CD4-positive, CD25-positive, alpha-beta regulatory T cell (primary cell): ENCODE measurements around the gene ZFP92. TPM values are rescaled to one million over a fixed set of nuclear protein-coding genes. Genes with fewer than 3 reads are reported as not detected.
"Not testable (repeated sequence)": the region's sequence is repeated elsewhere in the genome, so short reads cannot be mapped to it uniquely, and the experiment has no call there.

Experiments used
- ATAC-seq, 2 donors: fragments of 150-1000 bp; cut with Tn5 transposase; one replicate each; pipeline ENCODE4 v1.10.0; 2021; ENCODE audit warnings: low read depth in 2 of 2, moderate number of reproducible peaks in 2 of 2, moderate library complexity in 1 of 2
- DNase-seq, 3 donors: peaks; one replicate each; pipeline versions ENCODE4 v3.0.0 to v3.0.0-alpha.2; 2012 to 2022; ENCODE audit warnings: mixed read lengths in 1 of 3
- H3K27ac ChIP-seq: one replicate; pipeline ENCODE4 v1.7.0; 2013; ENCODE audit warnings: mild to moderate bottlenecking, low read length; ENCODE audit not compliant: insufficient read depth, poor library complexity, severe bottlenecking
- H3K27me3 ChIP-seq: one replicate; pipeline ENCODE4 v1.7.0; 2013; ENCODE audit warnings: low read length; ENCODE audit not compliant: control insufficient read depth, insufficient read depth
- H3K36me3 ChIP-seq: one replicate; pipeline ENCODE4 v1.7.0; 2013; ENCODE audit warnings: mild to moderate bottlenecking, low read length, moderate library complexity; ENCODE audit not compliant: control insufficient read depth, insufficient read depth
- H3K4me1 ChIP-seq: 2 replicates; pipeline ENCODE4 v1.7.0; 2013; ENCODE audit warnings: mild to moderate bottlenecking, low read length; ENCODE audit not compliant: insufficient read depth, control insufficient read depth, poor library complexity, severe bottlenecking
- H3K4me3 ChIP-seq: one replicate; pipeline ENCODE4 v1.7.0; 2013; ENCODE audit warnings: low read depth, mild to moderate bottlenecking, low read length, moderate library complexity
- H3K9me3 ChIP-seq, 2 experiments: 1 replicate in 1 of 2; 2 replicates in 1 of 2; pipeline ENCODE4 v1.7.0; 2013; ENCODE audit warnings: low read length in 2 of 2, mild to moderate bottlenecking in 1 of 2, moderate library complexity in 1 of 2; ENCODE audit not compliant: control insufficient read depth in 2 of 2
- H3K27ac Mint-ChIP-seq, 3 donors: one replicate each; pipeline ENCODE4 v1.8.0; 2020 to 2022; ENCODE audit warnings: mild to moderate bottlenecking in 3 of 3, mixed read lengths in 3 of 3, moderate library complexity in 2 of 3
- H3K27me3 Mint-ChIP-seq: one replicate; pipeline ENCODE4 v1.8.0; 2022; ENCODE audit warnings: mild to moderate bottlenecking, mixed read lengths
- H3K36me3 Mint-ChIP-seq: one replicate; pipeline ENCODE4 v1.8.0; 2020; ENCODE audit warnings: mixed read lengths
- H3K4me1 Mint-ChIP-seq, 4 donors: one replicate each; pipeline ENCODE4 v1.8.0; 2020 to 2022; ENCODE audit warnings: mixed read lengths in 4 of 4, mild to moderate bottlenecking in 1 of 4
- H3K4me3 Mint-ChIP-seq, 4 donors: one replicate each; pipeline ENCODE4 v1.8.0; 2020 to 2022; ENCODE audit warnings: mild to moderate bottlenecking in 4 of 4, mixed read lengths in 4 of 4, moderate library complexity in 3 of 4
- H3K9me3 Mint-ChIP-seq, 7 donors: one replicate each; pipeline ENCODE4 v1.8.0; 2020 to 2022; ENCODE audit warnings: mixed read lengths in 7 of 7, mild to moderate bottlenecking in 3 of 7, moderate library complexity in 2 of 7
- polyA plus RNA-seq, 4 donors: library from polyadenylated mRNA; unstranded; fragments of 300-500 nt; fragmentation: Illumina TruSeq; gene quantifications; one replicate each; pipeline ENCODE4 v1.2.3, GENCODE V29; 2021
- total RNA-seq: library from RNA; stranded (reverse); gene quantifications from one replicate; pipeline ENCODE4 v1.2.3, GENCODE V29; 2022

ZFP92 gene
- total and polyA plus RNA-seq, 5 donors from 2014 or later = 0.03 to 0.22 (median 0.10) TPM; not detected in 1

DNA sequence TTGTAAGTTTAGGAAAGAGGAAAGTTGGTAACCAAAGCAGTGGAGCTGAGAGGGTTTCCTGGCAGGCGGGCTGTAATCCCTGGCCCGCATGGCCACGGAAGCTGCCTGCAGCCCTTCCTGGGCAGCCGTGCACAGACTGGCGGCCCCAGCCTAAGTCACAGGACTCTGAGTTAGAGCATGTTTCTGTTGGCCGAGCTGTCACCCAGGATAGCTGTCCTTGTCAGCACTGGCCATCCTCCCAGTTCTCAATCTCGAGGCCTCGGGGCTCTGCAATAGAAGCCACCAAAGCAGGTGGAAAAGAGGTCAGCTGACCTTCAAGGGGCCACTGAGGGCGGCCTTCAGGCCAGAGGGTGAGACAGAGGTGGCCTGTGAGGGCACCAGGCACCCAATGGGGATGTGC lies 30.6 kb upstream of the ZFP92 start:
- H3K27me3 ChIP-seq = no peaks in the 10 kb centered on the region
- no peak overlapping the region for H3K4me3 ChIP-seq
- Mint-ChIP-seq H3K27me3 (peaks cover 5% of the 10 kb centered on the region), H3K4me3 (no peak overlapping the region), H3K9me3 (no peaks in the 10 kb centered on the region), H3K27ac (no peak overlapping the region), H3K36me3 (peaks cover 3% of the 10 kb centered on the region), H3K4me1 (no peaks in the 10 kb centered on the region)
- ATAC-seq = no peak
- no peaks in the 10 kb centered on the region for H3K4me1 ChIP-seq
- no peak for DNase-seq
- H3K27ac ChIP-seq = no peak overlapping the region
- H3K9me3 ChIP-seq = no peaks in the 10 kb centered on the region
- no peaks in the 10 kb centered on the region for H3K36me3 ChIP-seq

DNA sequence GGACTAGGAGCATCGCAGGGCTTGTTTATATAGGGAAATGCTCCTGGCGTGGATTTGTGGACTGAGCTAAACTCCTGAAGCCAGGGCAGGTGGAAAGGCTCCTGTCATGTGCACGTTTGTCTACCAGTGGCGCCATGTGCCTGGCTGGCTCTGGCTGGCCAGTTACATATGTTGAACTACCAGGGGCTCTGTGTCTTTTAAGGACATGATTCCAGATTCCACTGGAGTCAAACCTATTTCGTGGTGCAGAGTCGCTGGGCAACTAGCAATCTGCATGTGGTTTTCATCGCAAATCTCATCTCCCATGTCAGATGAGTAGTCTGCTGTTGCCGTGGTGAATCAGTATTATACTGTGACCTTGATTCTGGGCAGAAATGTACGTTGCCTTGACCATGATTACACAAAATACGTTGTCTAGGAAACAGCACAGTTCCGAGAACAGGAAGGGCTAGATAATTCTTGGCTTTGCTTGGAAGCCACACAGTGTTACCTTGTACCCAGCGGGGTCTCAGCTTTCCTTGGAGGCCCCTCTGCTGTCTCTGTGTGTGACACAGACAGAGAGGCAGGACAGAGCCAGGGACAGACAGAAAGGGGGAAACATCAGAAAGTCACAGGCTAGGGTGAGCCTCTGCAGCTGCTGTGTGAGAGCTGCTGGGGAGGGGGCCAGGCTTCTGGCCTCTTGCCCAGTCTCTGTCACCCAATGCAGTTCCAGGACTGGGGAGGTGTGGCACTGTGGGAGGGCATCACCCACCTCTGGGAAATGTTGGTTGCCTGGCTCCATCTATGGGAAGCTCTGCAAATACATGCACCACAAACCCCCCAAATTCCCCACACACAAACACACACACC lies 29.4 kb upstream of the ZFP92 start:
- no peaks in the 10 kb centered on the region for H3K9me3 ChIP-seq
- H3K4me3 Mint-ChIP-seq = no peak overlapping the region
- no peaks in the 10 kb centered on the region for H3K4me1 Mint-ChIP-seq
- no peak overlapping the region for H3K27ac ChIP-seq
- peak; percentile 46 to 52 for ATAC-seq
- H3K4me3 ChIP-seq = no peak overlapping the region
- no peaks in the 10 kb centered on the region for H3K4me1 ChIP-seq
- H3K9me3 Mint-ChIP-seq = peaks cover 0 to 1% (median 0%) of the 10 kb centered on the region in 7 donors
- no peaks in the 10 kb centered on the region for H3K27me3 ChIP-seq
- H3K27ac Mint-ChIP-seq = peak overlapping the region in 1 of 3 donors; percentile 76
- DNase-seq = peak in 2 of 3 donors; percentile 11 to 36
- H3K36me3 ChIP-seq = no peaks in the 10 kb centered on the region
- H3K36me3 Mint-ChIP-seq = peaks cover 3% of the 10 kb centered on the region
- peaks cover under 1% of the 10 kb centered on the region for H3K27me3 Mint-ChIP-seq

DNA sequence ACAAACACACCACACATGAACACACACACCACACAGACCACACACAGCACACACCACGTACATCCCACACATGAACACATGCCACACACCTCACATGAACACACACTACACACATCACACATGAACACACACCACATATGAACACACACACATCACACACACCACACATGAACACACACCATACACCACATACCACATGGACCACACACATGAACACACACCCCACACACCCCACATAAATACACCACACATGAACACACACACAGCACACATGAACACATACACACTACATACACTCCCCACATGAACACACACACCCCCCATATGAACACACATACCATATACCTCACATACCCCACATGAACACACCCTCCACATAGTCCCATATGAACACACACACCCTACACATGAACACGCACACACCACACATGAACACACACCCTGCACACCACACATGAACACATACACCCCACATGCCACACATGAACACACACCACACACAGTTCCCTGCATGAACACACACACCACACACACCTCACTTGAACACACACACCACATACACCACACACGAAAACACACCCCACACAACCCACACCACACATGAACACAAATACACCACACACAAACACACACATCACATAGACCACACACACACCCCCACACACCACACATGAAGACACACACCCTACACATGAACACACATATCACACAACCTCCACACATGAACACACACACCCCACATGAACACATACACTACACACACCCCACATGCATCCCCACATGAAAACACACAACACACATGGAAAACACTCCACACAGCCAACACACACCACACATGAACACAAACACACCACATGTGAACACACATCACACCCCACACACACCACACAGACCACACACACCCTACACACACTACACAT lies 28.4 kb upstream of the ZFP92 start:
- no peak overlapping the region for H3K27ac Mint-ChIP-seq
- no peaks in the 10 kb centered on the region for H3K4me1 Mint-ChIP-seq
- no peaks in the 10 kb centered on the region for H3K9me3 ChIP-seq
- ATAC-seq (no peak), DNase-seq (no peak)
- no peak overlapping the region for H3K27ac ChIP-seq
- H3K9me3 Mint-ChIP-seq = peaks cover 0 to 1% (median 0%) of the 10 kb centered on the region in 7 donors
- no peaks in the 10 kb centered on the region for H3K36me3 Mint-ChIP-seq
- no peaks in the 10 kb centered on the region for H3K4me1 ChIP-seq
- no peaks in the 10 kb centered on the region for H3K36me3 ChIP-seq
- no peaks in the 10 kb centered on the region for H3K27me3 Mint-ChIP-seq
- no peaks in the 10 kb centered on the region for H3K27me3 ChIP-seq
- H3K4me3 ChIP-seq = no peak overlapping the region
- no peak overlapping the region for H3K4me3 Mint-ChIP-seq

- Histone ChIP-seq H3K4me1 (no peaks in the 10 kb centered on the region), H3K27me3 (no peaks in the 10 kb centered on the region), H3K36me3 (no peaks in the 10 kb centered on the region), H3K9me3 (no peaks in the 10 kb centered on the region), H3K4me3 (no peak overlapping the region), H3K27ac (no peak overlapping the region)
- Mint-ChIP-seq H3K9me3 (peaks cover 0 to 1% (median 0%) of the 10 kb centered on the region in 7 donors), H3K4me1 (no peaks in the 10 kb centered on the region), H3K36me3 (no peaks in the 10 kb centered on the region), H3K27me3 (no peaks in the 10 kb centered on the region), H3K4me3 (no peak overlapping the region), H3K27ac (no peak overlapping the region)
- DNase-seq (no peak), ATAC-seq (no peak)
Measured at GRCh38 chrX:153384390-153384789, 26.9 kb upstream of the ZFP92 start.

- not testable (repeated sequence) for H3K27me3 Mint-ChIP-seq, H3K36me3 Mint-ChIP-seq, H3K9me3 Mint-ChIP-seq, H3K4me3 Mint-ChIP-seq, ATAC-seq, DNase-seq, H3K27me3 ChIP-seq, H3K36me3 ChIP-seq, H3K4me1 ChIP-seq, H3K4me1 Mint-ChIP-seq, H3K9me3 ChIP-seq, H3K27ac ChIP-seq, H3K27ac Mint-ChIP-seq, H3K4me3 ChIP-seq
Measured at GRCh38 chrX:153384973-153385372, 26.3 kb upstream of the ZFP92 start.

DNA sequence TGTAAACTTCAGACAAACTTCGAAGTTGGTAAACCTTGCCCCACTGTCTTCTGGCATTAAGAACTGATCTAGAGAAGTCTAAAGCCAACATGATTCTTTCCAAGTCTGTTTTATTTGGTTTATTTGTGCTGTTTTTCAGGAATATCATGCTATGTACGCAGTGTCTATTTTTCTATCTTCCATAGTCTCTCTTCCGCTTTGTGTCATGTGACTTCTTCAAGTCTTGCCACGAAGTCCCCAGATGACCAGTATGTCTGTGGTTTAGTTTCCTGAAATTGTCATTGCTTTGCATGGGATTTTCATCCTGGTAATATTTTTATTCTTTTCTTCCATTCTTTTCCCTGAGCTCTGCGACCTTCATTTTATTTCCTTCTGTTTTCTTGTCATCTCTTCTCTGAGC lies 25.2 kb upstream of the ZFP92 start:
- no peaks in the 10 kb centered on the region for H3K4me1 ChIP-seq
- H3K9me3 ChIP-seq = no peaks in the 10 kb centered on the region
- ATAC-seq = no peak
- H3K27ac ChIP-seq = no peak overlapping the region
- Mint-ChIP-seq H3K4me1 (no peaks in the 10 kb centered on the region), H3K27me3 (no peaks in the 10 kb centered on the region), H3K4me3 (no peak overlapping the region), H3K27ac (no peak overlapping the region), H3K9me3 (peaks cover 0 to 1% (median 0%) of the 10 kb centered on the region in 7 donors), H3K36me3 (no peaks in the 10 kb centered on the region)
- no peaks in the 10 kb centered on the region for H3K27me3 ChIP-seq
- DNase-seq = no peak
- no peaks in the 10 kb centered on the region for H3K36me3 ChIP-seq
- no peak overlapping the region for H3K4me3 ChIP-seq

DNA sequence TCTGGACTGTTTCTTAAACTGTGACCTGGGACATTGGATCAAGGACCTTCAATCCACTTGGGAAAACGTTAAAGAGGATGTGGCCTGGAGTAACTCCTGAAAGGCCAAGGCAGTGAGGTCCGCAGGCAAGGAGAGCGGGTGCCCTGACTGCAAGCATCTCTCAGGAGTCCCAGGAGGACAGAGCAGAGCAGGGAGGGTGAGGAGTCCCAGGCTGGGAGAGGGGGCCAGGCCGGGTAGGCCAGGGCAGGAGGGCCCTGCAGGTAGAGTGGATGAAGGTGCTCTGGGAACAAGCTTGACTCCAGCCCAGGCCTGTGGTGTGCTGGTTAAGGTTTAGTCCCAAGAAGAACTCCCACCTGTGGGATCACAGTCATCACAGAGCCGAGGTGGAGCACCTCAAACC lies 23.9 kb upstream of the ZFP92 start:
- Mint-ChIP-seq H3K9me3 (peaks cover 0 to 1% (median 0%) of the 10 kb centered on the region in 7 donors), H3K27ac (no peak overlapping the region), H3K4me3 (no peak overlapping the region), H3K4me1 (no peaks in the 10 kb centered on the region), H3K36me3 (no peaks in the 10 kb centered on the region), H3K27me3 (no peaks in the 10 kb centered on the region)
- ATAC-seq (no peak), DNase-seq (no peak)
- H3K27ac ChIP-seq = no peak overlapping the region
- no peaks in the 10 kb centered on the region for H3K27me3 ChIP-seq
- H3K36me3 ChIP-seq = no peaks in the 10 kb centered on the region
- no peaks in the 10 kb centered on the region for H3K4me1 ChIP-seq
- H3K4me3 ChIP-seq = no peak overlapping the region
- no peaks in the 10 kb centered on the region for H3K9me3 ChIP-seq
